Heart right ventricle (tissue), 16 donors: Measurements from ENCODE around the gene SOHLH2. TPM values are rescaled to one million over a fixed set of nuclear protein-coding genes. Genes with fewer than 3 reads are reported as not detected.

ENCODE experiments used
- ATAC-seq, 8 donors: fragments of 200-7000 bp; cut with Tn5 transposase; one replicate each; pipeline ENCODE4 v1.9.1; 2020; ENCODE audit warnings: mild to moderate bottlenecking in 8 of 8, moderate library complexity in 8 of 8, moderate number of reproducible peaks in 1 of 8
- DNase-seq, 2 donors: peaks; one replicate each; pipeline ENCODE4 v3.0.0-alpha.2; 2020
- H3K27ac ChIP-seq, 10 donors: fragments of 200-600 bp; sonication (generic) in 2 of 10; one replicate each; pipeline versions ENCODE4 v1.5.0 to v1.8.0; 2020 to 2022; ENCODE audit warnings: mild to moderate bottlenecking in 3 of 10
- H3K27me3 ChIP-seq, 7 donors: fragments of 200-600 bp; one replicate each; pipeline ENCODE4 v1.8.0; 2021 to 2022; ENCODE audit warnings: mild to moderate bottlenecking in 2 of 7
- H3K36me3 ChIP-seq, 9 donors: fragments of 200-600 bp; sonication (generic) in 1 of 9; one replicate each; pipeline versions ENCODE4 v1.5.0 to v1.8.0; 2020 to 2022; ENCODE audit warnings: mild to moderate bottlenecking in 2 of 9
- H3K4me1 ChIP-seq, 9 donors: fragments of 200-600 bp; sonication (generic) in 1 of 9; one replicate each; pipeline versions ENCODE4 v1.5.0 to v1.8.0; 2020 to 2022; ENCODE audit warnings: mild to moderate bottlenecking in 4 of 9
- H3K4me3 ChIP-seq, 10 donors: fragments of 200-600 bp; sonication (generic) in 2 of 10; one replicate each; pipeline versions ENCODE4 v1.5.0 to v1.8.0; 2020 to 2022; ENCODE audit warnings: mild to moderate bottlenecking in 7 of 10, moderate library complexity in 2 of 10
- H3K9me3 ChIP-seq, 11 donors: fragments of 200-600 bp in 10 of 11; sonication (generic) in 2 of 11; one replicate each; pipeline versions ENCODE4 v1.5.0 to v1.8.0; 2013 to 2022; ENCODE audit warnings: mild to moderate bottlenecking in 2 of 11, control low read depth in 1 of 11, moderate library complexity in 1 of 11
- CTCF ChIP-seq, 9 donors: fragments of 200-600 bp; sonication (generic) in 2 of 9; IDR thresholded peaks; one replicate each; pipeline versions ENCODE4 v1.5.0 to v1.8.0; 2021 to 2022; ENCODE audit warnings: antibody characterized with exemption in 9 of 9, mild to moderate bottlenecking in 5 of 9, moderate library complexity in 1 of 9
- whole genome bisulfite sequencing, 2 donors: extraction: QIAGEN DNeasy Blood & Tissue Kit; methylation state at CpG; one replicate each; pipeline ENCODE4 v1.1.7; 2013; ENCODE audit warnings: inconsistent platforms in 1 of 2; 5-methylcytosine and 5-hydroxymethylcytosine counted together
- intact Hi-C, 10 donors: fragments of 100-400 bp; cut with DNase I; formaldehyde crosslinking; loops; one replicate each; pipeline versions ENCODE4 v1.11.1 to v1.14.2; 2022
- polyA plus RNA-seq, 2 donors: library from polyadenylated mRNA; stranded (reverse); fragments of 200-250 nt; gene quantifications; one replicate each; pipeline ENCODE4 v1.2.3, GENCODE V29; 2013
- total RNA-seq, 10 donors: library from RNA; stranded (reverse); fragmentation: NEBNext Ultra II Directional in 3 of 10; extraction: Animal tissue kit (Norgen Biotek cat#: 25700) in 3 of 10; gene quantifications; one replicate each; pipeline versions ENCODE4 v1.2.1 to v1.2.4, GENCODE V29; 2021 to 2023
- donor health status: Arrhythmogenic right ventricular cardiomyopathy.
- donor health status: ischemic (EF 13 %, LVEDD 7.1; RV severe dilation, severe dysfunction).
- donor health status: healthy with polysubstance abuse.
- donor health status: DM: no; HTN: yes; CAD: no.
- donor health status: DM: no; HTN: no; CAD: no.
- donor health status: ischemic (EF 25% LVEDD 6.9; RV normal size, moderate dysfunction).
- donor health status: ischemic (EF 25% LVEDD 5.7; RV mildly dilated, moderate dysfunction).
- donor health status: healthy.
- donor health status: DM: yes; HTN: yes; CAD: no.
- donor health status: Ischemic cardiomyopathy.
- donor health status: ischemic (EF 35%, LVEDD 5.7; RV mildly dilated, moderate dysfunction).
- donor health status: nonischemic (EF 11% LVEDD 7.7; RV severe dilation, severe dysfunction).
- donor health status: DM: yes; HTN: yes; CAD: no.
- donor health status: PGD.
- donor health status: ischemic (EF 29% LVEDD 5.4; RV normal size, mild dysfunction).
- donor health status: nonischemic (EF 23%, LVEDD 6.1; RV moderate dilation, normal function).

Gene SOHLH2
- total and polyA plus RNA-seq, 12 donors = 0.10 to 3.0 (median 0.79) TPM; not detected in 2

DNA sequence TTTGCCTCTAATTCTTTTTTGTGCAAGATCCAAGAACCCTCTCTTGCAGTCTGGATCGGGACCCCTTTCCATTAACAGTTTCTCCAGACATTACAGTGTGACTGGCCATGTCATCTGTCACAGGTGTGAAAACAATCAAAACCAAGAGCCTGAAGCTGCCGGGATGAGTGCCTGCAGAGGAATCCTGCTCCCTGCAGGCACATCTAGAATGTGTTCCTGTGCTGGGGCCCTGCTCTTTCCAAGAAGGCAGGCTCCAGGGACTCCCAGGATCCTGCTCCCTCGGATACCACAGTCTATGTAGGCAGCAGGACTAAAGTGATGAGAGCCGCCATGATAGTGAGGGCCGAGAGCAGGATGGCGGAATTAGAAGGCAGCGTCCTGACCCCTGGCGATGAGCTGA is 44.5 kb upstream of the SOHLH2 start:
- 72 to 75% methylated on average over 8 of the region's 8 CpGs for WGBS, 2 donors
- ATAC-seq = no peak
- Histone ChIP-seq H3K9me3 (no peaks in the 10 kb centered on the region), H3K27me3 (peaks cover 0 to 5% (median 0%) of the 10 kb centered on the region in 7 donors), H3K4me3 (no peak overlapping the region), H3K4me1 (no peaks in the 10 kb centered on the region), H3K27ac (no peak overlapping the region), H3K36me3 (no peaks in the 10 kb centered on the region)
- no peak for DNase-seq
- TF ChIP-seq CTCF (IDR thresholded peaks at IDR 0.05) = no peak
- intact Hi-C loops = no loop called here

DNA sequence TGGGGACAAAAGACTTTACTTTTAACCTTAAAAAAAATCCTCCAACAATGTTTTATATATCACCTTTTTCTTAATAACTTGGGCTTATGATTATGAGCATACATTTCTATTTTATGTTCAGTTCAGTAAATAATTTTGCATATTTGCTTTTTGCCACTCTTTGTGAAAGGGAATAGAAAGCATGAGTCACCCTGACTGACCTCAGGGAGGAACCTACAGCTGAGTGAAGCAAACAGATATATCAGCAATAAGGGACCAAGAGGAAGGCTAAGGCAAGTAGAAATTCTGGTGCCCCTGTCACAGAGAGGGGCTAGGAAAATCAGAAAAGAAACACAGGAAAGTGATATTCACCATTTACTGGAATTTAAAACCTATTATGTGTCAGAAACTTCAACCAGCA is 37.2 kb upstream of the SOHLH2 start:
- intact Hi-C loops = no loop called here
- ATAC-seq (no peak), DNase-seq (no peak)
- TF ChIP-seq CTCF (IDR thresholded peaks at IDR 0.05) = no peak
- H3K4me3 ChIP-seq = no peak overlapping the region
- no peaks in the 10 kb centered on the region for H3K36me3 ChIP-seq
- peaks cover 0 to 5% (median 0%) of the 10 kb centered on the region in 7 donors for H3K27me3 ChIP-seq
- H3K9me3 ChIP-seq = peaks cover 0 to 11% (median 7%) of the 10 kb centered on the region in 11 donors
- peaks cover 0 to 4% (median 0%) of the 10 kb centered on the region in 9 donors for H3K4me1 ChIP-seq
- H3K27ac ChIP-seq = no peak overlapping the region

DNA sequence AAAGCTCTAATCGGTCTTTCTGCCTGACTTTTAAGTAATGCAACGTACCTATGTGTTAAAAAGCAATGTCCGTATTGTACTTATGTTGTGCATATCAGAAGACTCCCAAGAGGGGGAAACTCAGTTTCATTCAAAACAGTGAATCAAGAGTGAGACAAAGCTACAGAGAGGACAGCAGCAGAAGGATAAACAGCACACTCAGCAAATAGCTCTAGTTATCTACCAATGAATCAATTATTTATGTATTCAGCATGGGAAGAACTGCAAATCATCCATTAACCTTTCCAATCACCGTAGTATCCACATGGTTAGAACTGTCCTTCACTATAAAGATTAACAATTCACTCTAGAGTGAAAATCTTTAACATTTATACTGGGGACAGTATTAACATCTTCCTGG is 36.7 kb upstream of the SOHLH2 start:
- whole genome bisulfite sequencing, 2 donors = 86 to 91% methylated on average over 4 of the region's 4 CpGs
- intact Hi-C loops = no loop called here
- peaks cover 0 to 5% (median 0%) of the 10 kb centered on the region in 7 donors for H3K27me3 ChIP-seq
- H3K4me3 ChIP-seq = no peak overlapping the region
- H3K9me3 ChIP-seq = peaks cover 0 to 15% (median 7%) of the 10 kb centered on the region in 11 donors
- no peaks in the 10 kb centered on the region for H3K36me3 ChIP-seq
- peaks cover 0 to 4% (median 0%) of the 10 kb centered on the region in 9 donors for H3K4me1 ChIP-seq
- H3K27ac ChIP-seq = no peak overlapping the region
- DNase-seq (no peak), ATAC-seq (no peak)
- TF ChIP-seq CTCF (IDR thresholded peaks at IDR 0.05) = no peak

GRCh38 chr13:36248700-36249099 is 34.3 kb upstream of the SOHLH2 start:
- H3K27ac ChIP-seq = no peak overlapping the region
- intact Hi-C loops = no loop called here

More at GRCh38 chr13:36248700-36249099, 34.3 kb upstream of the SOHLH2 start:
- no peak for ATAC-seq
- Histone ChIP-seq H3K36me3 (no peaks in the 10 kb centered on the region), H3K9me3 (peaks cover 0 to 15% (median 7%) of the 10 kb centered on the region in 11 donors), H3K27me3 (no peaks in the 10 kb centered on the region), H3K4me3 (no peak overlapping the region), H3K4me1 (peaks cover 0 to 4% (median 0%) of the 10 kb centered on the region in 9 donors)
- no peak for DNase-seq
- TF ChIP-seq CTCF (IDR thresholded peaks at IDR 0.05) = no peak
